ENCODE measurements around the gene OPN1MW3.
"Not testable (repeated sequence)": the region's sequence is repeated elsewhere in the genome, so short reads cannot be mapped to it uniquely, and the experiment has no call there.

The OPN1MW3 gene

GRCh38 chrX:154257282-154257681 is at the start of gene OPN1MW3:
TSS of gene OPN1MW3 (plus strand) at chrX:154257582. CDS start at chrX:154257620, 38 bp downstream.
- DNase-seq (ENCODE audit: low spot score): not testable (repeated sequence)

GRCh38 chrX:154209670-154210418 is 47.5 kb upstream of the OPN1MW3 start:
- not testable (repeated sequence) for DNase-seq (ENCODE audit: low spot score)

- DNase-seq (ENCODE audit: low spot score): not testable (repeated sequence)
Observed at GRCh38 chrX:154211057-154211456, 46.3 kb upstream of the OPN1MW3 start.

- DNase-seq (ENCODE audit: low spot score): not testable (repeated sequence)
Observed at GRCh38 chrX:154211499-154211898, 45.9 kb upstream of the OPN1MW3 start.

GRCh38 chrX:154219456-154219855 is 37.9 kb upstream of the OPN1MW3 start, which contains the start of gene OPN1MW2:
TSS of gene OPN1MW2 (plus strand) at chrX:154219756. CDS start at chrX:154219816, 60 bp downstream.
- not testable (repeated sequence) for DNase-seq (ENCODE audit: low spot score)

GRCh38 chrX:154225292-154225691 is 32.1 kb upstream of the OPN1MW3 start:
- DNase-seq (ENCODE audit: low spot score): not testable (repeated sequence)

GRCh38 chrX:154226706-154227105 is 30.7 kb upstream of the OPN1MW3 start:
- DNase-seq (ENCODE audit: low spot score): not testable (repeated sequence)

- not testable (repeated sequence) for DNase-seq (ENCODE audit: low spot score)
Observed at GRCh38 chrX:154231443-154231842, 25.9 kb upstream of the OPN1MW3 start.

GRCh38 chrX:154233620-154234019 is 23.8 kb upstream of the OPN1MW3 start:
- DNase-seq (ENCODE audit: low spot score): not testable (repeated sequence)

GRCh38 chrX:154238939-154239559 is 18.3 kb upstream of the OPN1MW3 start:
- DNase-seq (ENCODE audit: low spot score): not testable (repeated sequence)

- not testable (repeated sequence) for DNase-seq (ENCODE audit: low spot score)
Observed at GRCh38 chrX:154239982-154240503, 17.3 kb upstream of the OPN1MW3 start.

- DNase-seq (ENCODE audit: low spot score): not testable (repeated sequence)
Observed at GRCh38 chrX:154247377-154248045, 9.9 kb upstream of the OPN1MW3 start.

GRCh38 chrX:154248076-154248475 is 9.3 kb upstream of the OPN1MW3 start:
- not testable (repeated sequence) for DNase-seq (ENCODE audit: low spot score)

- not testable (repeated sequence) for DNase-seq (ENCODE audit: low spot score)
Observed at GRCh38 chrX:154258711-154259110, 1.3 kb downstream of the OPN1MW3 start.

GRCh38 chrX:154263072-154263471 is 5.7 kb downstream of the OPN1MW3 start:
- DNase-seq (ENCODE audit: low spot score): not testable (repeated sequence)

GRCh38 chrX:154269245-154269644 is 11.9 kb downstream of the OPN1MW3 start:
- not testable (repeated sequence) for DNase-seq (ENCODE audit: low spot score)

GRCh38 chrX:154284489-154285338 is 27.3 kb downstream of the OPN1MW3 start:
- DNase-seq (ENCODE audit: low spot score): not testable (repeated sequence)

- DNase-seq (ENCODE audit: low spot score): not testable (repeated sequence)
Observed at GRCh38 chrX:154286406-154286805, 29.0 kb downstream of the OPN1MW3 start.

GRCh38 chrX:154294791-154295574 is 37.6 kb downstream of the OPN1MW3 start, which contains the start of gene TEX28:
TSS of gene TEX28 (minus strand) at chrX:154295124. CDS start at chrX:154292117, 3,007 bp downstream.
- DNase-seq (ENCODE audit: low spot score): no peak

- DNase-seq (ENCODE audit: low spot score): no peak
Observed at GRCh38 chrX:154295664-154296310, 38.4 kb downstream of the OPN1MW3 start, which contains the start of gene TKTL1. TSS of gene TKTL1 (plus strand) at chrX:154295795. CDS start at chrX:154295860, 65 bp downstream.
